ENCODE data around the gene MYBBP1A.
"Not testable (repeated sequence)": the region's sequence is repeated elsewhere in the genome, so short reads cannot be mapped to it uniquely, and the experiment has no call there.

The MYBBP1A gene

GRCh38 chr17:4554997-4555799 is at the start of gene MYBBP1A:
Gene MYBBP1A, minus strand, starts transcription at chr17:4555384. Its CDS starts 60 bp downstream, at chr17:4555324.
- no peak for TF ChIP-seq CTCF (IDR thresholded peaks at IDR 0.05)
- no peak for TF ChIP-seq ZFX (IDR thresholded peaks at IDR 0.05; ENCODE audit: borderline replicate concordance)
- peak within 1 kb of the TSS; percentile 73 for H3K27ac ChIP-seq

GRCh38 chr17:4604736-4605135 is 49.6 kb upstream of the MYBBP1A start:
- not testable (repeated sequence) for H3K27ac ChIP-seq

GRCh38 chr17:4604111-4604644 is 49.0 kb upstream of the MYBBP1A start:
- H3K27ac ChIP-seq: no peak overlapping the region
- TF ChIP-seq CTCF (IDR thresholded peaks at IDR 0.05) (no peak), ZFX (IDR thresholded peaks at IDR 0.05; ENCODE audit: borderline replicate concordance) (no peak)

GRCh38 chr17:4602041-4602440 is 46.9 kb upstream of the MYBBP1A start:
- H3K27ac ChIP-seq: no peak overlapping the region
- TF ChIP-seq ZFX (IDR thresholded peaks at IDR 0.05; ENCODE audit: borderline replicate concordance) (no peak), CTCF (IDR thresholded peaks at IDR 0.05) (no peak)

- H3K27ac ChIP-seq: no peak overlapping the region
- no peak for TF ChIP-seq CTCF (IDR thresholded peaks at IDR 0.05)
- no peak for TF ChIP-seq ZFX (IDR thresholded peaks at IDR 0.05; ENCODE audit: borderline replicate concordance)
These were observed 46.1 kb upstream of the MYBBP1A start for GRCh38 chr17:4601326-4601725.

- TF ChIP-seq CTCF (IDR thresholded peaks at IDR 0.05): no peak
- no peak for TF ChIP-seq ZFX (IDR thresholded peaks at IDR 0.05; ENCODE audit: borderline replicate concordance)
- H3K27ac ChIP-seq: no peak overlapping the region
These were observed 45.4 kb upstream of the MYBBP1A start for GRCh38 chr17:4600563-4600962.

GRCh38 chr17:4599505-4600281 is 44.5 kb upstream of the MYBBP1A start:
- TF ChIP-seq ZFX (IDR thresholded peaks at IDR 0.05; ENCODE audit: borderline replicate concordance) (no peak), CTCF (IDR thresholded peaks at IDR 0.05) (no peak)
- H3K27ac ChIP-seq: no peak overlapping the region

All from 22Rv1 (cell line).